GM19099 (cell line): Measurements from ENCODE around the gene PXDC1.

ENCODE experiments used
- POLR2A ChIP-seq: IDR thresholded peaks from 3 replicates; pipeline ENCODE4 v1.6.1; 2011; ENCODE audit warnings: low read depth; ENCODE audit not compliant: insufficient read length; ENCODE audit errors: extremely low read depth

The PXDC1 gene

GRCh38 chr6:3755637-3756545, 4.4 kb upstream of the PXDC1 start:
- TF ChIP-seq POLR2A: no peak

- TF ChIP-seq POLR2A: no peak
Observed at GRCh38 chr6:3754776-3755175, 3.3 kb upstream of the PXDC1 start.

- TF ChIP-seq POLR2A: no peak
Observed at GRCh38 chr6:3753228-3753835, 1.8 kb upstream of the PXDC1 start.

- TF ChIP-seq POLR2A: no peak
Observed at GRCh38 chr6:3752531-3753227, 1.2 kb upstream of the PXDC1 start.

GRCh38 chr6:3751730-3752530, 417 bp upstream of the PXDC1 start:
- TF ChIP-seq POLR2A: no peak

- no peak for TF ChIP-seq POLR2A
Observed at GRCh38 chr6:3750317-3751076, 1.0 kb downstream of the PXDC1 start.

GRCh38 chr6:3749977-3750316, 1.6 kb downstream of the PXDC1 start:
- no peak for TF ChIP-seq POLR2A

- no peak for TF ChIP-seq POLR2A
Observed at GRCh38 chr6:3749067-3749841, 2.3 kb downstream of the PXDC1 start.

- no peak for TF ChIP-seq POLR2A
Observed at GRCh38 chr6:3748208-3749066, 3.1 kb downstream of the PXDC1 start.

GRCh38 chr6:3747100-3747737, 4.3 kb downstream of the PXDC1 start:
- no peak for TF ChIP-seq POLR2A

GRCh38 chr6:3746696-3747095, 4.8 kb downstream of the PXDC1 start:
- no peak for TF ChIP-seq POLR2A

GRCh38 chr6:3746119-3746691, 5.3 kb downstream of the PXDC1 start:
- TF ChIP-seq POLR2A: no peak

GRCh38 chr6:3745566-3746118, 5.9 kb downstream of the PXDC1 start:
- TF ChIP-seq POLR2A: no peak
